Measurements from ENCODE around the gene PDILT.

PDILT gene

DNA sequence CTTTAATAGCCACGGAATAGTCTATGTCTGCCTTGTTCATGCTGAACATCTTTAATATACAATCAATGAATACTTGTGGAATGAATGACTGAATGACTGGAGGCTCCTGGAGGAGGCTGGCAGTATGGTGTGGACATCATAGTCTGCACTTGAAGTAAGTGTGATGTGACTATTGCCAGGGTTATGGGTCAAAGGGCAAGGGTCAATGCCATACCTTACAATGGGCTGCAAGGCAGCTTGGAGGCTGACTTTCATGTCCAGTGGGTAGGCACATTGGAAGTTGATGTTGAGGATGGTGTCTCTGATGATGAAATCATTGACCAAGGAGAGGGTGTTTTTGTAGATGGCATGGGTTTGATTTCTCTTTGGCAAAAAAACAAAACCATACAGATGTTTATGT lies 85.1 kb downstream of the PDILT start:
- H3K4me1 ChIP-seq (ENCODE audit: low read depth, poor library complexity, severe bottlenecking) = no peaks in the 10 kb centered on the region
- H3K79me2 ChIP-seq (ENCODE audit: insufficient read depth, low read depth) = no peaks in the 10 kb centered on the region
- TF ChIP-seq, protein P1, sequence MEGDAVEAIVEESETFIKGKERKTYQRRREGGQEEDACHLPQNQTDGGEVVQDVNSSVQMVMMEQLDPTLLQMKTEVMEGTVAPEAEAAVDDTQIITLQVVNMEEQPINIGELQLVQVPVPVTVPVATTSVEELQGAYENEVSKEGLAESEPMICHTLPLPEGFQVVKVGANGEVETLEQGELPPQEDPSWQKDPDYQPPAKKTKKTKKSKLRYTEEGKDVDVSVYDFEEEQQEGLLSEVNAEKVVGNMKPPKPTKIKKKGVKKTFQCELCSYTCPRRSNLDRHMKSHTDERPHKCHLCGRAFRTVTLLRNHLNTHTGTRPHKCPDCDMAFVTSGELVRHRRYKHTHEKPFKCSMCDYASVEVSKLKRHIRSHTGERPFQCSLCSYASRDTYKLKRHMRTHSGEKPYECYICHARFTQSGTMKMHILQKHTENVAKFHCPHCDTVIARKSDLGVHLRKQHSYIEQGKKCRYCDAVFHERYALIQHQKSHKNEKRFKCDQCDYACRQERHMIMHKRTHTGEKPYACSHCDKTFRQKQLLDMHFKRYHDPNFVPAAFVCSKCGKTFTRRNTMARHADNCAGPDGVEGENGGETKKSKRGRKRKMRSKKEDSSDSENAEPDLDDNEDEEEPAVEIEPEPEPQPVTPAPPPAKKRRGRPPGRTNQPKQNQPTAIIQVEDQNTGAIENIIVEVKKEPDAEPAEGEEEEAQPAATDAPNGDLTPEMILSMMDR (conservative IDR thresholded peaks at IDR 0.05; ENCODE audit: low read depth, low read length) = no peak
- H4K20me1 ChIP-seq (ENCODE audit: insufficient read depth) = no peaks in the 10 kb centered on the region
- no peak overlapping the region for H3K27ac ChIP-seq
- no peak overlapping the region for H3K9ac ChIP-seq
- no peak overlapping the region for H3K4me3 ChIP-seq (IDR thresholded peaks at IDR 0.05; ENCODE audit: insufficient read depth, low read depth, low read length)
- no peak overlapping the region for H3K4me2 ChIP-seq
- no peaks in the 10 kb centered on the region for H3K36me3 ChIP-seq (ENCODE audit: insufficient read depth)
- H3K27me3 ChIP-seq (ENCODE audit: insufficient read depth, low read depth) = no peaks in the 10 kb centered on the region
- no peak overlapping the region for H2AFZ ChIP-seq (ENCODE audit: low read depth)

DNA sequence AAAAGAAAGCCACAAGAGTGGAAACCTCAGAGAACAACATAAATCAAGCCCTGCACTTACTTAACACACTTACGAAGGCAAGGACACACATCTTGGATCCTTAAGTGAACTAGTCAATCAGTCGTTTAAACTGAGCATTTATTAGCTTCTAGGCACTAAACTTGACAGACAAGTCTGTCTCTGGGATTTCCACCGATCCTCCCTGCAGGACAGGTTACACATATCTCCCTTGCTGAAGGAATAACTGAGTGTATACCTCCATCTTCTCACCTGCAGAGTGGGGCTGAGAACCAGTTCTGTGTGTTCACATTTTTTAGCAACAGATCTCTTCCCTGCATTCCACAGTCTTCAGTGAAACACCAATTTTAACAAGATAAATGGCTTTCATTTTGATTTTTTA lies 86.1 kb downstream of the PDILT start:
- Histone ChIP-seq H3K79me2 (ENCODE audit: insufficient read depth, low read depth) (no peaks in the 10 kb centered on the region), H3K27ac (no peak overlapping the region), H3K9ac (no peak overlapping the region), H2AFZ (ENCODE audit: low read depth) (no peak overlapping the region), H3K36me3 (ENCODE audit: insufficient read depth) (no peaks in the 10 kb centered on the region), H3K4me1 (ENCODE audit: low read depth, poor library complexity, severe bottlenecking) (no peaks in the 10 kb centered on the region), H3K4me2 (no peak overlapping the region), H3K27me3 (ENCODE audit: insufficient read depth, low read depth) (no peaks in the 10 kb centered on the region), H3K4me3 (IDR thresholded peaks at IDR 0.05; ENCODE audit: insufficient read depth, low read depth, low read length) (no peak overlapping the region), H4K20me1 (ENCODE audit: insufficient read depth) (no peaks in the 10 kb centered on the region)
- TF ChIP-seq, protein P1 (conservative IDR thresholded peaks at IDR 0.05; ENCODE audit: low read depth, low read length) = no peak

DNA sequence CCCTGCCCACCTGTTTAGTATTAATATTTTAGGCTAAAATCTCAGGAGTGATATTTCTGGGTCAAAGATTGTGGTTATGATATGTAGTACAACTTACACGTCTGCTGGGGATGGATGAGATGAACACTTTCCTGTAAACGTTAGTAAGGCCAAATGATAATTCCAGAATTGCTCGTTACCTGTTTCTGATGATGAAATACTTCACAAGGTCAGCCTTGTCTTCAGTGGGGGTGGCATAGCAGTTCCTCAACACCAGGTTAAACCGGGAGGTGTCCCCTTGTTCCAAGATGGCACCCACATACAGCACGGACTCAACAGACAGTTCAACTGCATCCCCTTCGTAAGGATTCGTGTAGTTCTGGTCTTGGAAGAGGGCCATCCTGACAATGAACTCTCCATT lies 86.5 kb downstream of the PDILT start:
- Histone ChIP-seq H3K4me3 (IDR thresholded peaks at IDR 0.05; ENCODE audit: insufficient read depth, low read depth, low read length) (no peak overlapping the region), H3K4me1 (ENCODE audit: low read depth, poor library complexity, severe bottlenecking) (no peaks in the 10 kb centered on the region), H3K27ac (no peak overlapping the region), H3K9ac (no peak overlapping the region), H3K4me2 (no peak overlapping the region), H4K20me1 (ENCODE audit: insufficient read depth) (no peaks in the 10 kb centered on the region), H3K79me2 (ENCODE audit: insufficient read depth, low read depth) (no peaks in the 10 kb centered on the region), H3K27me3 (ENCODE audit: insufficient read depth, low read depth) (no peaks in the 10 kb centered on the region), H2AFZ (ENCODE audit: low read depth) (no peak overlapping the region), H3K36me3 (ENCODE audit: insufficient read depth) (no peaks in the 10 kb centered on the region)
- TF ChIP-seq, protein P1 (conservative IDR thresholded peaks at IDR 0.05; ENCODE audit: low read depth, low read length) = no peak

DNA sequence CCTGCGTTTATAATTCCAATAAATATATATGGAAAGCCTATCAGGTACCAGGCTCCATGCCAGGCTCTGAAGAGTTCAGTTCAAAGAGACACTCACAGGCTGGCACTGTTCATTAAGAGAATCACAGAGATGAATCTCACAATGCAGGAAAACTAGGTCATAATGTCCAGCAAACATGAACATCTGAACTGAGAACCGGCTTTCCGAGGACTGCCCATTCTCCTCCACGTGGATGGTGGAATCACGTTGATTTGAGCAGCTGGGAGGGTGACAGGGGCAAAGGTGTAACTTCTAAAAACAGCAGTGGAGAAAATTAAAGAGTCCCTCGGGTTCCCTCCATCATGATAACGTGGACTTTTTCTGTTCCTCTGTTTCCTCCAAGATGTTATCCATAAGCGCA lies 87.4 kb downstream of the PDILT start:
- TF ChIP-seq, protein P1 (conservative IDR thresholded peaks at IDR 0.05; ENCODE audit: low read depth, low read length) = no peak
- no peaks in the 10 kb centered on the region for H4K20me1 ChIP-seq (ENCODE audit: insufficient read depth)
- H3K36me3 ChIP-seq (ENCODE audit: insufficient read depth) = no peaks in the 10 kb centered on the region
- no peak overlapping the region for H2AFZ ChIP-seq (ENCODE audit: low read depth)
- H3K27ac ChIP-seq = no peak overlapping the region
- no peak overlapping the region for H3K4me2 ChIP-seq
- H3K4me3 ChIP-seq (IDR thresholded peaks at IDR 0.05; ENCODE audit: insufficient read depth, low read depth, low read length) = no peak overlapping the region
- no peaks in the 10 kb centered on the region for H3K27me3 ChIP-seq (ENCODE audit: insufficient read depth, low read depth)
- no peak overlapping the region for H3K9ac ChIP-seq
- H3K4me1 ChIP-seq (ENCODE audit: low read depth, poor library complexity, severe bottlenecking) = no peaks in the 10 kb centered on the region
- no peaks in the 10 kb centered on the region for H3K79me2 ChIP-seq (ENCODE audit: insufficient read depth, low read depth)

DNA sequence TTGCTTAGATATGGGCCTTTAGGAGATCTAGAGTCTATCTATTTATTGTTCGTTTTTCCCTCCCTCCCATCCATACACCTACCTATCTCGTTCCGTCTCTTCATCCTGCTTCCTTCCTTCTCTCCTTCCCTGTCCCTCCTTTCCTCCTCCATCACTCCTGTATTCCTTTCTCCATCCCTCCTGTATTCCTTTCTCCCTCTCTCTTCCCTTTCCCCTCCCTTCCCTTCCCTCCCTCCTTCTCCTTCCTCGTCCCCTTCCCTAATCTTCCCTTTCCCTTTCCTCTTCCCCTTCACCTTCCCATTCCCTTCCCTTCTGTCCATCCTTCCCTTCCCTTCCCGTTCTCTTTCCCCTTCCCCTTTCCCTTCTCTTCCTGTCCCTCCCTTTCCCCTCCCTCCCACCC lies 87.8 kb downstream of the PDILT start:
- TF ChIP-seq, protein P1 (conservative IDR thresholded peaks at IDR 0.05; ENCODE audit: low read depth, low read length) = no peak
- no peaks in the 10 kb centered on the region for H4K20me1 ChIP-seq (ENCODE audit: insufficient read depth)
- no peaks in the 10 kb centered on the region for H3K27me3 ChIP-seq (ENCODE audit: insufficient read depth, low read depth)
- H3K27ac ChIP-seq = no peak overlapping the region
- no peaks in the 10 kb centered on the region for H3K79me2 ChIP-seq (ENCODE audit: insufficient read depth, low read depth)
- no peak overlapping the region for H3K4me2 ChIP-seq
- no peaks in the 10 kb centered on the region for H3K4me1 ChIP-seq (ENCODE audit: low read depth, poor library complexity, severe bottlenecking)
- H3K36me3 ChIP-seq (ENCODE audit: insufficient read depth) = no peaks in the 10 kb centered on the region
- H3K9ac ChIP-seq = no peak overlapping the region
- no peak overlapping the region for H2AFZ ChIP-seq (ENCODE audit: low read depth)
- no peak overlapping the region for H3K4me3 ChIP-seq (IDR thresholded peaks at IDR 0.05; ENCODE audit: insufficient read depth, low read depth, low read length)

All from KMS-11 (cell line).